Left lung (tissue), 10 donors: ENCODE measurements around the gene ATP7B. TPM values are rescaled to one million over a fixed set of nuclear protein-coding genes. Genes with fewer than 3 reads are reported as not detected.

Source experiments
- ATAC-seq: fragments of 200-7000 bp; cut with Tn5 transposase; one replicate; pipeline ENCODE4 v1.9.1; 2020; ENCODE audit warnings: moderate library complexity
- DNase-seq, 4 donors: peaks; one replicate each; pipeline ENCODE4 v3.0.0-alpha.2; 2013 to 2020
- H3K27ac ChIP-seq, 2 donors: fragments of 200-600 bp; sonication (generic) in 1 of 2; one replicate each; pipeline versions ENCODE4 v1.5.0 to v1.8.0; 2020 to 2021
- H3K27me3 ChIP-seq, 2 donors: fragments of 200-600 bp; sonication (generic) in 1 of 2; one replicate each; pipeline versions ENCODE4 v1.5.0 to v1.8.0; 2020 to 2021
- H3K36me3 ChIP-seq, 2 donors: fragments of 200-600 bp; sonication (generic) in 1 of 2; one replicate each; pipeline versions ENCODE4 v1.5.0 to v1.8.0; 2020 to 2021
- H3K4me1 ChIP-seq, 2 donors: fragments of 200-600 bp; one replicate each; pipeline ENCODE4 v1.8.0; 2021
- H3K4me3 ChIP-seq, 2 donors: fragments of 200-600 bp; sonication (generic) in 1 of 2; one replicate each; pipeline versions ENCODE4 v1.5.0 to v1.8.0; 2020 to 2021; ENCODE audit warnings: mild to moderate bottlenecking in 1 of 2
- H3K9me3 ChIP-seq, 2 donors: fragments of 200-600 bp; sonication (generic) in 1 of 2; one replicate each; pipeline versions ENCODE4 v1.5.0 to v1.8.0; 2020 to 2021
- intact Hi-C, 2 donors: fragments of 100-400 bp; cut with DNase I; formaldehyde crosslinking; loops; one replicate each; pipeline versions ENCODE4 v1.11.2 to v1.14.2; 2022
- polyA plus RNA-seq, 6 donors: library from polyadenylated mRNA; unstranded; fragments of 120-200 nt; gene quantifications; one replicate each; pipeline ENCODE4 v1.2.1, GENCODE V29; 2013; ENCODE audit not compliant: insufficient read length in 6 of 6
- total RNA-seq, 2 donors: library from RNA; stranded (reverse); fragmentation: NEBNext Ultra II Directional; extraction: Animal tissue kit (Norgen Biotek cat#: 25700); gene quantifications; one replicate each; pipeline ENCODE4 v1.2.1, GENCODE V29; 2021
- TF ChIP-seq, protein P1 (sequence below), 2 donors: fragments of 200-600 bp; sonication (generic) in 1 of 2; IDR thresholded peaks; one replicate each; pipeline versions ENCODE4 v1.5.0 to v1.8.0; 2021; ENCODE audit warnings: antibody characterized with exemption in 2 of 2
- donor health status: DM: no; HTN: yes; CAD: no.
- donor health status: DM: no; HTN: no; CAD: no.

Gene ATP7B
- total and polyA plus RNA-seq, 8 donors: 5.9 to 20.5 (median 18.4) TPM

DNA sequence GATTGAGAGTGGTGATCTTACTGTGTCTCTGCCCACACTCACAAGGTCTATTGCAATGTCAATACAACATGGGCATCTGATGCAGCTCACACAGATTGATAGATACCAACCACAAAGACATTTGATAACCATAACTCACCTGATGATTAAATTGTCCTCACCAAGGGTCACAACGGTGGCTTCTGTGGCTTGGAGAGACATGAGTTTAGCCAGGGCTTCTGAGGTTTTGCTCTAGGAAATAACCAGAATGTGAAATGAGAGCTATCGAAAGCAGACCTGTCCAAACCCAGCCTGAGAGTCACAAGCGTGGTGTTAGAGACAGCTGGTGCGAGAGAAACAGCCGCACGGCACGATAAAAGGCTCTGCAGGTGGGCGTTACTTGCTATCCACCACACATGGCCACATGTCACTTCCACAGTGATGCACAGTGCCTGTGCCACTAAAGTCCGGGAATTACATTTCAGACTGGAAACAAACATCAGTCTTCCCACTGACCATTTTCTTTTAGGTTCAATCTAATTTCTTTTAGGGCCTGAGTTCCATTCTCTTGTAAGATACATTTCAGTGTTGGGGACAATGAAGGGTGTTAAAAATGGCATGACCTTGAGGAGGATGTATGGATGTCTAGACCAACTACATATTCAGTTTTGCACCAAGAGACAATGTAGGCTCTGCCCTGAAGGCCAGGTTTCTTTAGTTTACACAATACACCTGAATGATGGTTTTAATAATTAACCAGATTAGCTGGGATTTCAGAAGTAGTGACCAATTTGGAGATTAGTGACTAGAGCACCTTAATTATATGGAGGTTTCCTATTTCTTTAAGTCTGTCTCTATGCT, 53.7 kb downstream of the ATP7B start:
- H3K36me3 ChIP-seq: no peaks in the 10 kb centered on the region
- ATAC-seq: no peak
- no peaks in the 10 kb centered on the region for H3K4me1 ChIP-seq
- no peak for DNase-seq
- no peak overlapping the region for H3K27ac ChIP-seq
- H3K27me3 ChIP-seq: no peaks in the 10 kb centered on the region
- no peaks in the 10 kb centered on the region for H3K9me3 ChIP-seq
- intact Hi-C loops: no loop called here
- H3K4me3 ChIP-seq: no peak overlapping the region
- TF ChIP-seq, protein P1, sequence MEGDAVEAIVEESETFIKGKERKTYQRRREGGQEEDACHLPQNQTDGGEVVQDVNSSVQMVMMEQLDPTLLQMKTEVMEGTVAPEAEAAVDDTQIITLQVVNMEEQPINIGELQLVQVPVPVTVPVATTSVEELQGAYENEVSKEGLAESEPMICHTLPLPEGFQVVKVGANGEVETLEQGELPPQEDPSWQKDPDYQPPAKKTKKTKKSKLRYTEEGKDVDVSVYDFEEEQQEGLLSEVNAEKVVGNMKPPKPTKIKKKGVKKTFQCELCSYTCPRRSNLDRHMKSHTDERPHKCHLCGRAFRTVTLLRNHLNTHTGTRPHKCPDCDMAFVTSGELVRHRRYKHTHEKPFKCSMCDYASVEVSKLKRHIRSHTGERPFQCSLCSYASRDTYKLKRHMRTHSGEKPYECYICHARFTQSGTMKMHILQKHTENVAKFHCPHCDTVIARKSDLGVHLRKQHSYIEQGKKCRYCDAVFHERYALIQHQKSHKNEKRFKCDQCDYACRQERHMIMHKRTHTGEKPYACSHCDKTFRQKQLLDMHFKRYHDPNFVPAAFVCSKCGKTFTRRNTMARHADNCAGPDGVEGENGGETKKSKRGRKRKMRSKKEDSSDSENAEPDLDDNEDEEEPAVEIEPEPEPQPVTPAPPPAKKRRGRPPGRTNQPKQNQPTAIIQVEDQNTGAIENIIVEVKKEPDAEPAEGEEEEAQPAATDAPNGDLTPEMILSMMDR (IDR thresholded peaks at IDR 0.05): no peak

DNA sequence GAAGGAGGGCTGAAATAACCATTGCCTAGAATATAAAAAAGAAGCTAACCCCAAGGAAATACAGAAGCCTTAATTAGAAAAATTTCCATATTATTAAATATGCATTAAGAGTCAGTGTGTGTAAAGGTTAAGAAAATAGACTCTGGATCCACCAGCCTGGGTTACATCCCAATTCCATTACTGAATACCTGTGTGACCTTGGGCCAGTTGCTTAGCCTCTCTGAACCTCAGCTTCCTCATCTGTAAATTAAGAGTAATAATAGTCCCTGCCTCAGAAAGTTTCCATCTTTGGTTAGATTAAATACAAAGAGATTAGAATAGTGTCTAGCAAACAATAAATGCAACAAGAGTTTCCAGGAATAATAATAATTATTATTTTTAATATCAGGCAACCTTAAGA, 54.5 kb downstream of the ATP7B start:
- intact Hi-C loops: no loop called here
- Histone ChIP-seq H3K4me3 (no peak overlapping the region), H3K27me3 (no peaks in the 10 kb centered on the region), H3K36me3 (no peaks in the 10 kb centered on the region), H3K4me1 (no peaks in the 10 kb centered on the region), H3K9me3 (no peaks in the 10 kb centered on the region), H3K27ac (no peak overlapping the region)
- TF ChIP-seq, protein P1 (IDR thresholded peaks at IDR 0.05): no peak
- ATAC-seq (no peak), DNase-seq (no peak)

DNA sequence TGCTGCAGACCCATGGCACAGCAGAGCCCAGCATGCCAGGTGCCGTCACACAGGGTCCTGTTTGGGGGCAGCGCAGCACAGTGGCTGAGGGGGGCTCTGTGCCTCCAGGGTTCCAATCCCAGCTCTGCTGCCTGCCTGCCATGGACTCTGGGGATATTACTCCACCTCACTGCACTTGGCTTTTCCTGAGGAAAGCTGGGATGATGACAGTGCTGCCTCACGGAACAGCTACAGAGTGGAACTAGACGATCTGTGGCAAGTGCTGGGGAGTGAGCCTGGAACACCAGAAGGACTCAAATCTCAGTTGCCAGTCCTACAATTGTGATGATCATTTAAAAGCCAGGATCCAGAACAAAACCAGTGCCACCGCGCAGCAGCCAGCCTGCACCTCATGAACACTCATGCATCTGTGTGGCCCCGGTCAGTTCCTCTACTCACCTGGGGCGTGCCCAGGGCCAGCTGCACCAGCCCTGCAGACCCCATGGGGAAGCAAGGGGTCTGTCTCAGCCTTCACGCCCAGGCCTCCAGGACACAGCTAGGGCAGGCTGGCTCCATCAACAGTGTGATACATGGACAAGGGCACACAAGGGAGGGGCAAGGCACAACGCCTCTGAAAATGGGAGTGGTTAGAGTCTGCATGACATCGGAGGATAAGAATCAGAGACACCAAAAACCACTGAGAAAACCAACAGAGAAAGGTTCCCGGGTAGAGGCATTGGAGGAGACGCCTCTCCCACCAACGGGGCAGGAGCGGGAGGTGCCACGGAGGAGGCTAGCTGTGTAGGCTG, 55.2 kb downstream of the ATP7B start:
- intact Hi-C loops: no loop called here
- H3K4me3 ChIP-seq: no peak overlapping the region
- DNase-seq (no peak), ATAC-seq (no peak)
- no peaks in the 10 kb centered on the region for H3K4me1 ChIP-seq
- H3K9me3 ChIP-seq: no peaks in the 10 kb centered on the region
- no peaks in the 10 kb centered on the region for H3K27me3 ChIP-seq
- TF ChIP-seq, protein P1 (IDR thresholded peaks at IDR 0.05): no peak
- H3K27ac ChIP-seq: no peak overlapping the region
- H3K36me3 ChIP-seq: no peaks in the 10 kb centered on the region

DNA sequence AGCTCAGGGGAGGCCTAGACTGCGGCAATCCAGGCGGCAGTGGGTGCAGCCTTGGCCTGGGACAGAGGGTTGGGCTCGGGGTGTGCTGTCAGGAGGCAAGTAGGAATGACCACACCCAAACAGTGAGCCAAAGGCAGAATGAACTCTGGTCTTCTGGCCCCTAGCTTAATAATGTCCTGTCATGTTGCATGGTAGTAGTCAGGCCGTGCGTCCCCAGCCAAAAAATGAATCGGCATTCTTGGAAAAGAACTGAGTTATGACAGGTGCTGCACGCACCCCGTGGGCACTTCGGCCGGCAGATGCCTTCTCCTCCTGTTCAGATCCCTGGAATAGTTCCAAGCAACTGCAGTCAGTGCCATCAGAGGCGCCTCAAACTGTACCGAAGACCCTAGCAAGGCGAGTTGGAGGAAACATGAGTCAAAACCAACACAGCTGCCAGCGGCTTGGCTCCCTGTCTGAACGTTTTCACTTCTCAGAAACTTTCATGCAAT, 55.9 kb downstream of the ATP7B start:
- TF ChIP-seq, protein P1 (IDR thresholded peaks at IDR 0.05): no peak
- no peaks in the 10 kb centered on the region for H3K27me3 ChIP-seq
- H3K9me3 ChIP-seq: no peaks in the 10 kb centered on the region
- no peak overlapping the region for H3K27ac ChIP-seq
- H3K4me3 ChIP-seq: no peak overlapping the region
- H3K4me1 ChIP-seq: no peaks in the 10 kb centered on the region
- H3K36me3 ChIP-seq: no peaks in the 10 kb centered on the region
- DNase-seq: peak in 1 of 4 donors; percentile 18
- no peak for ATAC-seq
- intact Hi-C loops: no loop called here
